DMS53 (cell line): ENCODE results near the gene FNDC3B.

Experiments
- DNase-seq: peaks from one replicate; lab custom pipeline; 2025; lab: John Stamatoyannopoulos, UW

FNDC3B gene

DNA sequence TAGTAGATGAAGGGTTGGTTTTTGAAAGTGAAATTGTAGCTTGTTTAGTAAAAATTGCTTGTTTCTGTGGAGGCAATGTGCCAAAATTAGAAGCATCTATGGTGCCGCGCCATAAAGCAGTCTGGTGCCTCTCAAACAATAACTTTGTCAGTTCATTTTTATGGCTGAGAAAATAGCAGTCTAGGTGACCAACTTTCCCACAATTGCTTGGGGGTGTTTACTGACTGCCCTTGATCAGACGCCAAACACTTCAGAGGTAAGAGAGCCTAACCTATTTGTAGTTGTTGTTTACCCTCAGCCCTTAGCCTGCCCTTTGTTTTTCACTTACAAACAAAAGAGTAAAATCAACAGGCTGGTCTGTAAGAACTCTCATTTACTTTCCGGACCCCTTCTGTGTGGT is 174.5 kb downstream of the FNDC3B start:
- peak; percentile 86 for DNase-seq

- DNase-seq, result no peak
Measured at GRCh38 chr3:172216267-172216666, 176.9 kb downstream of the FNDC3B start.

DNA sequence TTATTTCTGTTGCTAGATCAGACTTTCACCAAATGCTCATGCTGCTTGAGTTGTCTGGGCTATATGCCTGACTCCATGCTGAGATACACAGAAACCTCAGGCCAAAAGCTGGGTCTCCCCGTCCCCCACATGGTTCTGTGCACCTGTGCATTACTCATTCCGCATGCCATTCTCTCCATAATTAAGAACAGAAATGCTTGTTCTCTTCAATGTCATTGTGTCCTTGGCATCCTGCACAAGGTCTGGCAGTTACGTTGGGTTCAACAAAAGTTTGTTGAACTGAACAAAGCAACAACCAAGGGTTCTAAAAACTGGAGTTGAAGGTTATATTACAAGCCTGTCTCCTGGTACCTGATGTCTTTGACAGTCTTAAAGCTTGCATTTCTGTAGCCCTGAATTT is 177.5 kb downstream of the FNDC3B start:
- DNase-seq, result no peak

GRCh38 chr3:172217877-172218276 is 178.5 kb downstream of the FNDC3B start:
- DNase-seq, result no peak

- DNase-seq, result peak; percentile 15
Measured at GRCh38 chr3:172218350-172219323, 179.3 kb downstream of the FNDC3B start.

GRCh38 chr3:172219750-172220149 is 180.4 kb downstream of the FNDC3B start:
- no peak for DNase-seq

- DNase-seq, result no peak
Measured at GRCh38 chr3:172221547-172221946, 182.2 kb downstream of the FNDC3B start.

DNA sequence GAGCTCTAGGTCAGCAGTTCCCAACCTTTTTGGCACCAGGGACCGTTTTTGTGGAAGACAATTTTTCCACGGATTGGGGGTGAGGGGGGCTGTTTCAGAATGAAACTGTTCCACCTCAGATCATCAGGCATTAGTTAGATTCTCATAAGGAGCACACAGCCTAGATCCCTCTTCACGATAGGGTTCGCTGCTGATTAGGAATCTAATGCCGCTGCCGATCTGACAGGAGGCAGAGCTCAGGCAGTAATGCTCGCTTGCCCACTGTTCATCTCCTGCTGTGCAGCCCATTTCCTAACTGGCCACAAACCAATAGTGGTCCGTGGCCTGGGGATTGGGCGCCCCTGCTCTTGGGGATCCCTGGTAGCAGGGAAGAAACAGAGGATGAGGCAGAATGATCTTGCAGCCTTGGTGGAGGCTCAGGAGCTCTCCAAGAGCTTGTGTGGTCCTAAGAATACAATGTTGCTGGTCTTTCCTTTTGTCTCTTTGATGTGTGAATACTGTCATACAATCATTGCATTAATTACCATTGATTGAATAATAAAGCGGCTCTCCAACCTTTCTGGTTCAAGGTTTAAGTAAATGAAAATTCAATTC is 183.2 kb downstream of the FNDC3B start:
- DNase-seq, result no peak

- DNase-seq, result peak; percentile 66
Measured at GRCh38 chr3:172223870-172224269, 184.5 kb downstream of the FNDC3B start.

GRCh38 chr3:172224560-172225214 is 185.3 kb downstream of the FNDC3B start:
- DNase-seq, result peak; percentile 85

GRCh38 chr3:172225215-172225707 is 185.9 kb downstream of the FNDC3B start:
- DNase-seq, result peak; percentile 2

DNA sequence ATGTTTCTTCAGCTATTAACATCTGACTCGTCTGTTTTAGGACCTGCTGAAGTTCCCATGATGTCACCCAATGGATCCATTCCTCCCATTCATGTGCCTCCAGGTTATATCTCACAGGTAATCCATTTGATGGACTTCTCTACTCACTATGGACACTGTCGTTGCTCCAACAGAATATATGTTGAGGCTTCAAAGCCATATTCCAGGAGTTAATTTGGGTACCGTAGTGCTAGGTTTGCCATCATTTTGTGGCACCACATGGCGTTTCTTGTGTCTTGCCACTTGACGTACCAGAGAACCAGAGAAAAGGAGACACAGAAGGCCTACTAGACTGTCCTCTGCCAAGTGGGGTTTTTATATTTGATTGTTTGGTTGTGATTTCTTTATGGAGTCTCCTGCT is 187.5 kb downstream of the FNDC3B start:
- no peak for DNase-seq

- DNase-seq, result no peak
Measured at GRCh38 chr3:172227340-172228035, 188.1 kb downstream of the FNDC3B start.

DNA sequence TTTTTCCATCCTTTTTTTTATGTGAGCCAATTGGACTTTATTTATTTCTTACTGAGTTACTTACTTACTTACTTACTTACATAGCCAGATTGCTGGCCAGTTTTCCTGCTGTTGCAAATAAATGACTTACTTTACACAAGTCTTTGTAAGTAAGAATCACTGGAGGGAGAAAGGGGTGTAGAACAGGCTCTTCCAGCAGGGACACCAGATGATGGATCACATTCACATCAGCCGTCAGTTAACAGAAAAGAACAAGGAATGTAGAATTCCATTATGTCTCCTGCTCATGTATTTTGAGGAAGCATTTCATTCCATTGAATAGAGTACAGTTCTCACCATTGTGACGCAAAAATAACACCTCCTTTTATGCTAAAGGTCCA is 188.6 kb downstream of the FNDC3B start:
- no peak for DNase-seq

GRCh38 chr3:172229462-172229861 is 190.1 kb downstream of the FNDC3B start:
- DNase-seq, result no peak

DNA sequence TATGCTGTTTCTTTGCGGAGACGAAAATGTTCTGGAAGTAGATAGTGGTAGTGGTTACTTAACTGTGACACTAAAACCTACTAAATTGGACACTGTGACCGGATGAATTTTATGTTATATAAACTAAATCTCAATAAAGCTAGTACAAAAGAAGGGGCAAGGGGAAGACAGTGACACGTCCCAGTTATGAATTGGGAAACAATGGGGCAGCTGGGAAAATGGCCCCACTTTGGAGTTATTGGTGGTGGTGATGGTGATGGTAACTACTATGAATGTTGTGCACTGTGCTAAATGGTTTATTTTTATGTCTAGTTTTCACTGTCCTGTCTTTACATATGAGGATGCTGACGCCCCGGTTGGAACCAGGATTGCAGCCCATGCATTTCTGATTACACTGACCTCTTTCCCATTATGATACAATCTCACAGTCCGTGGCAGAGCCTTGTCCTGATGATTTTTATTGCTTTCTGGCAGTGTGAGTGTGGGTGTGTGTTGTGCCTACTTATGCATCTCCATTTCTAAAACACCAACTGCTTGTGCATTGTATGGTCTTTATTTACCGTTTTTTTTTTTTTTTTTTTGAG is 192.0 kb downstream of the FNDC3B start:
- no peak for DNase-seq

GRCh38 chr3:172232579-172233212 is 193.3 kb downstream of the FNDC3B start:
- DNase-seq, result no peak

DNA sequence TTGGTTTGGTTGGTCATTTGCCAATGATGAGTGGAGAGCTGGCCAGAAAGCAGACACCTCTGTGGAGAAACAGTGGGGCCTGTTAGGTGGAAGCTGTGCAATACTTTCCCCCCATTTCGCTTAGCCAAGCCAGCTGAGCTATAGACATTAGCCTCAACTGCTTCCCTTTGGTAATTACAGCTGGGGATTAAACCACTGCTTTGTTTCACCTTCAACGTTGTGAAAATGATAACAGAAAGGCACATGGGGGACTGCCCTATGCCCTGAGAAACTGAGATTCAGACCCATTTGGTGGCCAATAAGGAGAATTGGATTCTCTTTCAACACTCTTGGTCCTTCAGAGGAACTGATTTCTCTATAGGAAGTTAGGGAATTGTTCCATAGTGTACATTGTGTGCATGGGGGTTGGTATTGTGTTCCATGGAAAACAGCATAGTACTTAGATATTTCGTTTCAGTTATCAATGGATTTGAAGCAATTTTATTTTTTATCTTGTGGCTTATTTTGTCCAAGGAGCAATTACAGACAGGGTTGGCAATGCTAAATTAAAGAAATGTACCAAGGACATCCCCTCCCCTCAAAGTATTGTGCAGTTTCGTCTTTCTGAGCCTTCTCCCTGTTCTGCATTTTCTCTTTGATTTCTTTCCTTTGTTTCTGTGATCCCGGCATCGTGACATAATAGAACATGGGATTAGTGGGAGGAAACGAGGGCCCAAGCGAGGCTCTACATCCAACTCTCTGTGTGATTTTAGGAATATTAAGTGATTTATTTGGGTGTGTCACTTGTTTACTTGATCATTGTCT is 194.3 kb downstream of the FNDC3B start:
- DNase-seq, result no peak

- no peak for DNase-seq
Measured at GRCh38 chr3:172235698-172236097, 196.3 kb downstream of the FNDC3B start.
